HL-60 (cell line): Measurements from ENCODE around the gene VTI1A.

ENCODE experiments used
- CTCF ChIP-seq: IDR thresholded peaks from one replicate; pipeline ENCODE4 v1.5.1; 2011; ENCODE audit warnings: low read length, control low read depth, inconsistent platforms; ENCODE audit not compliant: insufficient read depth
- GABPA ChIP-seq: IDR thresholded peaks from 2 replicates; pipeline ENCODE4 v1.6.1; 2012; ENCODE audit warnings: low read depth
- POLR2AphosphoS5 ChIP-seq: IDR thresholded peaks from 2 replicates; pipeline ENCODE4 v1.6.1; 2012; ENCODE audit warnings: low read depth
- REST ChIP-seq: IDR thresholded peaks from 2 replicates; pipeline ENCODE4 v1.6.1; 2012; ENCODE audit warnings: low read depth; ENCODE audit not compliant: insufficient replicate concordance
- SPI1 ChIP-seq: IDR thresholded peaks from 2 replicates; pipeline ENCODE4 v1.6.1; 2012; ENCODE audit warnings: low read depth, mild to moderate bottlenecking, borderline replicate concordance

GRCh38 chr10:112823007-112823406 is 376.0 kb downstream of the VTI1A start:
- TF ChIP-seq CTCF (no peak), REST (no peak), POLR2AphosphoS5 (no peak), SPI1 (no peak), GABPA (no peak)
